ENCODE data around the gene MYF5. TPM values are rescaled to one million over a fixed set of nuclear protein-coding genes. Genes with fewer than 3 reads are reported as not detected.

Gene MYF5
- total RNA-seq, 1 experiment from 2014 or later = not detected

DNA sequence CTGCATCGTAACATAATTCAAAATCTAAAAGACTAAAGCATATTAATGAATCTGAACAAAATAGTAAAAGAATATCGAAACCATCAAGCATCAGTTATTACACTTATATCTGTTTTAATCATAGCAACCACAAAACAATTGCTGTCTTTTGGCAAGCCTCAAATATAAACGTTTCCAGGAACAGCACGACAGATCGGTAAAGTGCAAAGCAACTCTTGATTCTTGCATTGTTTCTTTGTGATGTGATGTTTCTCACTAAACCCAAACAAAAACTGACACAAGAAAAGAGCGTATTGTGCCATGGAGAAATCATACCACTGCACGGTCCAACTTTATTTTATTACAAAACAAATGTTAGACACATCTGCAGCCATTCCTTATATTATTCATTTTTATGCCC, 18.5 kb upstream of the MYF5 start:
- no CpG with 5 or more reads among the region's 7 CpGs for WGBS (ENCODE audit: extremely low coverage, insufficient read length, low lambda C conversion rate)
- Histone ChIP-seq H2AK5ac (ENCODE audit: insufficient read length, low read length) (no peak overlapping the region), H2BK5ac (ENCODE audit: insufficient read length, low read length) (no peak overlapping the region), H2BK120ac (ENCODE audit: low read depth, low read length, poor library complexity, severe bottlenecking) (no peak overlapping the region), H3K18ac (ENCODE audit: insufficient read length, low read depth, low read length) (no peak overlapping the region), H4K91ac (ENCODE audit: insufficient read length, low read depth, low read length) (no peak overlapping the region), H3K4me1 (ENCODE audit: insufficient read depth, low read length) (no peaks in the 10 kb centered on the region; the same call in 1 of the 2 replicates), H3K79me2 (ENCODE audit: insufficient read depth, low read length) (no peaks in the 10 kb centered on the region), H3K9ac (ENCODE audit: extremely low read depth, insufficient read length, low read length) (no peak overlapping the region), H4K5ac (ENCODE audit: insufficient read length, low read depth, low read length) (no peak overlapping the region), H2AFZ (ENCODE audit: low read length) (no peak overlapping the region), H3K23ac (ENCODE audit: insufficient read length, low read depth, low read length) (no peak overlapping the region), H3K79me1 (ENCODE audit: insufficient read depth, low read depth, low read length, poor library complexity, severe bottlenecking) (no peaks in the 10 kb centered on the region), H3T11ph (ENCODE audit: low read length) (no peak overlapping the region), H2BK12ac (ENCODE audit: insufficient read length, low read depth, low read length) (no peak overlapping the region), H3K4ac (ENCODE audit: low read depth, low read length) (no peak overlapping the region), H3K27me3 (ENCODE audit: insufficient read depth, low read length) (no peaks in the 10 kb centered on the region; the same call in 1 of the 2 replicates), H3K14ac (ENCODE audit: insufficient read depth, low read length) (no peak overlapping the region), H3K23me2 (ENCODE audit: insufficient read length, low read depth, low read length, poor library complexity, severe bottlenecking) (no peaks in the 10 kb centered on the region), H3K9me3 (ENCODE audit: control insufficient read depth, low read depth, low read length) (no peaks in the 10 kb centered on the region), H3K4me2 (ENCODE audit: insufficient read depth, insufficient read length, low read length) (no peak overlapping the region), H4K8ac (replicated peaks; ENCODE audit: insufficient read length, low read depth, low read length) (no peak overlapping the region), H3K27ac (ENCODE audit: insufficient read length, low read depth, low read length) (no peak overlapping the region), H2BK20ac (ENCODE audit: low read depth, low read length, poor library complexity, severe bottlenecking) (no peak overlapping the region), H2BK15ac (ENCODE audit: low read depth, low read length) (no peak overlapping the region), H3K56ac (ENCODE audit: insufficient read length, low read depth, low read length) (no peak overlapping the region), H4K20me1 (ENCODE audit: control insufficient read depth, insufficient read depth, insufficient read length) (no peaks in the 10 kb centered on the region)
- Mint-ChIP-seq H3K36me3 (ENCODE audit: insufficient read depth in 1 of 3, low read depth in 3 of 3) (no peaks in the 10 kb centered on the region), H3K9me3 (no peaks in the 10 kb centered on the region), H3K27ac (no peak overlapping the region), H3K4me1 (peaks cover 14 to 17% of the 10 kb centered on the region in 2 experiments), H3K4me3 (no peak overlapping the region), H3K27me3 (ENCODE audit: low read depth) (peaks cover 23% of the 10 kb centered on the region)
- DNase-seq = no peak
- TF ChIP-seq, protein P1, sequence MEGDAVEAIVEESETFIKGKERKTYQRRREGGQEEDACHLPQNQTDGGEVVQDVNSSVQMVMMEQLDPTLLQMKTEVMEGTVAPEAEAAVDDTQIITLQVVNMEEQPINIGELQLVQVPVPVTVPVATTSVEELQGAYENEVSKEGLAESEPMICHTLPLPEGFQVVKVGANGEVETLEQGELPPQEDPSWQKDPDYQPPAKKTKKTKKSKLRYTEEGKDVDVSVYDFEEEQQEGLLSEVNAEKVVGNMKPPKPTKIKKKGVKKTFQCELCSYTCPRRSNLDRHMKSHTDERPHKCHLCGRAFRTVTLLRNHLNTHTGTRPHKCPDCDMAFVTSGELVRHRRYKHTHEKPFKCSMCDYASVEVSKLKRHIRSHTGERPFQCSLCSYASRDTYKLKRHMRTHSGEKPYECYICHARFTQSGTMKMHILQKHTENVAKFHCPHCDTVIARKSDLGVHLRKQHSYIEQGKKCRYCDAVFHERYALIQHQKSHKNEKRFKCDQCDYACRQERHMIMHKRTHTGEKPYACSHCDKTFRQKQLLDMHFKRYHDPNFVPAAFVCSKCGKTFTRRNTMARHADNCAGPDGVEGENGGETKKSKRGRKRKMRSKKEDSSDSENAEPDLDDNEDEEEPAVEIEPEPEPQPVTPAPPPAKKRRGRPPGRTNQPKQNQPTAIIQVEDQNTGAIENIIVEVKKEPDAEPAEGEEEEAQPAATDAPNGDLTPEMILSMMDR (conservative IDR thresholded peaks at IDR 0.05) = no peak

All from H9 (cell line).